ENCODE data around the gene PPP1R12C. TPM values are rescaled to one million over a fixed set of nuclear protein-coding genes. Genes with fewer than 3 reads are reported as not detected.

The PPP1R12C gene
- total RNA-seq, 1 experiment from 2014 or later, result 158 TPM

DNA sequence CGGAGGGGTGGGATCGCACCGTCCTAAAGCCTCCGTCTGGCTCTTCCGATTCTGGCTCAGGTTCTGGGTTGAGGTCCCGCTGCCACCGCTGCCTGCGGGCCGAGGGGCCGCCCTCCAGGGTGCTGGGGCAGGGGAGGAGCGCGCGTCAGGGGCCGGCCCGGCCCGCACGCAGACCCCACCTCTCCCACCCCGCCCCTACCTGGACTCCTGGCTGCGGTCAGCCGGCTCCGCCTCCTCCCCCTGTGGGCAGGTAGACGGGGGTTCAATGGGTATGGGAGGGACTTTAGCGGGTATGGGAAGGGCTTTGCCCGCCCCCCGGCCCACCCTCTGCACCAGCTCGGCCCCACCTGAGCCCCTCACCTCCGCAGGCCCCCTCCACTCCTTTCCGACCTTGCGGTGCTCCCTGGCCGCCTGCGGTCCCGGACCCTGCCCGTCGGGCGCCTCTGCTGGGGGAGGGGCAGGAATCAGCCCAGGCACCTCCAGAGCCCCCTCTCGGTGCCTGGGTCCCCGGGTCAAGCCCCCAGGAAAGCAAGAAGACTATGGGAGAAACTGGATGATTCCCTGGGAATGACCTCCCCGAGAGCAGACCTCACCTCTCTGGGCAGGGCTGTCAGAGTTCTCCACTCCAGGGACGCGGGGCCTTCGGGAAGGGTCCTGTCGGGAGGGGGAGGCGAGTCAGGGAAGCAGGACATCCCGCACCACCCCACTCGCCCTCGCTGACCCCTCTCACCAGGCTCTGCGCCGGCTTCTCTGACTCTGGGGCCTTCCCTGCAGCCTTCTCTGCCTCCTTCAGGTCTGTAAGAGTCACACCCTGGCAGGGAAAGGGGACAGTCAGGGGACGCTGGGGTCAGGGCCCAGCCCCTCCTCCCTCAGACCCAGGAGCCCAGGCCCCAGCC is 24.8 kb downstream of the PPP1R12C start:
- ATAC-seq, result no peak
- POLR2A ChIA-PET, result no interaction called here
- Histone ChIP-seq H3K27ac (ENCODE audit: low read length) (no peak overlapping the region; the same call in 1 of the 2 replicates), H3K4me3 (ENCODE audit: low read depth in 2 of 2, low read length in 2 of 2) (no peak overlapping the region), H3K27me3 (ENCODE audit: control insufficient read depth, insufficient read depth, low read length) (no peaks in the 10 kb centered on the region), H3K9me3 (ENCODE audit: control insufficient read depth, insufficient read depth, low read depth, low read length) (no peaks in the 10 kb centered on the region), H3K36me3 (ENCODE audit: control insufficient read depth, insufficient read depth, low read length) (peaks cover 2% of the 10 kb centered on the region; the same call in 1 of the 2 replicates), H3K4me1 (ENCODE audit: control insufficient read depth, insufficient read depth, low read length) (peaks cover 33% of the 10 kb centered on the region)
- in situ Hi-C loops (cut with HindIII; ENCODE audit: low pct_unique_long_range_greater_than_20kb, low sequenced_read_pairs), result no loop called here
- no TSS peak for BruUV-seq (replicated peaks)
- CTCF ChIA-PET, result no interaction called here
- TF ChIP-seq TCF7L2 (IDR thresholded peaks at IDR 0.05; ENCODE audit: low read depth, low read length), result no peak
- TF ChIP-seq, protein P1, sequence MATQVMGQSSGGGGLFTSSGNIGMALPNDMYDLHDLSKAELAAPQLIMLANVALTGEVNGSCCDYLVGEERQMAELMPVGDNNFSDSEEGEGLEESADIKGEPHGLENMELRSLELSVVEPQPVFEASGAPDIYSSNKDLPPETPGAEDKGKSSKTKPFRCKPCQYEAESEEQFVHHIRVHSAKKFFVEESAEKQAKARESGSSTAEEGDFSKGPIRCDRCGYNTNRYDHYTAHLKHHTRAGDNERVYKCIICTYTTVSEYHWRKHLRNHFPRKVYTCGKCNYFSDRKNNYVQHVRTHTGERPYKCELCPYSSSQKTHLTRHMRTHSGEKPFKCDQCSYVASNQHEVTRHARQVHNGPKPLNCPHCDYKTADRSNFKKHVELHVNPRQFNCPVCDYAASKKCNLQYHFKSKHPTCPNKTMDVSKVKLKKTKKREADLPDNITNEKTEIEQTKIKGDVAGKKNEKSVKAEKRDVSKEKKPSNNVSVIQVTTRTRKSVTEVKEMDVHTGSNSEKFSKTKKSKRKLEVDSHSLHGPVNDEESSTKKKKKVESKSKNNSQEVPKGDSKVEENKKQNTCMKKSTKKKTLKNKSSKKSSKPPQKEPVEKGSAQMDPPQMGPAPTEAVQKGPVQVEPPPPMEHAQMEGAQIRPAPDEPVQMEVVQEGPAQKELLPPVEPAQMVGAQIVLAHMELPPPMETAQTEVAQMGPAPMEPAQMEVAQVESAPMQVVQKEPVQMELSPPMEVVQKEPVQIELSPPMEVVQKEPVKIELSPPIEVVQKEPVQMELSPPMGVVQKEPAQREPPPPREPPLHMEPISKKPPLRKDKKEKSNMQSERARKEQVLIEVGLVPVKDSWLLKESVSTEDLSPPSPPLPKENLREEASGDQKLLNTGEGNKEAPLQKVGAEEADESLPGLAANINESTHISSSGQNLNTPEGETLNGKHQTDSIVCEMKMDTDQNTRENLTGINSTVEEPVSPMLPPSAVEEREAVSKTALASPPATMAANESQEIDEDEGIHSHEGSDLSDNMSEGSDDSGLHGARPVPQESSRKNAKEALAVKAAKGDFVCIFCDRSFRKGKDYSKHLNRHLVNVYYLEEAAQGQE (IDR thresholded peaks at IDR 0.05; ENCODE audit: insufficient read depth in 1 of 2, low read depth in 2 of 2, low read length in 1 of 2), result no peak
- no peak for TF ChIP-seq POLR2AphosphoS5 (IDR thresholded peaks at IDR 0.05; ENCODE audit: low read depth, low read length)
- no peak for TF ChIP-seq SIN3A (IDR thresholded peaks at IDR 0.05; ENCODE audit: borderline replicate concordance, insufficient read depth, low read depth, low read length)
- TF ChIP-seq, protein P2, sequence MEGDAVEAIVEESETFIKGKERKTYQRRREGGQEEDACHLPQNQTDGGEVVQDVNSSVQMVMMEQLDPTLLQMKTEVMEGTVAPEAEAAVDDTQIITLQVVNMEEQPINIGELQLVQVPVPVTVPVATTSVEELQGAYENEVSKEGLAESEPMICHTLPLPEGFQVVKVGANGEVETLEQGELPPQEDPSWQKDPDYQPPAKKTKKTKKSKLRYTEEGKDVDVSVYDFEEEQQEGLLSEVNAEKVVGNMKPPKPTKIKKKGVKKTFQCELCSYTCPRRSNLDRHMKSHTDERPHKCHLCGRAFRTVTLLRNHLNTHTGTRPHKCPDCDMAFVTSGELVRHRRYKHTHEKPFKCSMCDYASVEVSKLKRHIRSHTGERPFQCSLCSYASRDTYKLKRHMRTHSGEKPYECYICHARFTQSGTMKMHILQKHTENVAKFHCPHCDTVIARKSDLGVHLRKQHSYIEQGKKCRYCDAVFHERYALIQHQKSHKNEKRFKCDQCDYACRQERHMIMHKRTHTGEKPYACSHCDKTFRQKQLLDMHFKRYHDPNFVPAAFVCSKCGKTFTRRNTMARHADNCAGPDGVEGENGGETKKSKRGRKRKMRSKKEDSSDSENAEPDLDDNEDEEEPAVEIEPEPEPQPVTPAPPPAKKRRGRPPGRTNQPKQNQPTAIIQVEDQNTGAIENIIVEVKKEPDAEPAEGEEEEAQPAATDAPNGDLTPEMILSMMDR (IDR thresholded peaks at IDR 0.05), result no peak
- no peak for DNase-seq (ENCODE audit: low read depth, low spot score)
- intact Hi-C loops (cut with micrococcal nuclease; ENCODE audit: unreplicated experiment), result no loop called here

DNA sequence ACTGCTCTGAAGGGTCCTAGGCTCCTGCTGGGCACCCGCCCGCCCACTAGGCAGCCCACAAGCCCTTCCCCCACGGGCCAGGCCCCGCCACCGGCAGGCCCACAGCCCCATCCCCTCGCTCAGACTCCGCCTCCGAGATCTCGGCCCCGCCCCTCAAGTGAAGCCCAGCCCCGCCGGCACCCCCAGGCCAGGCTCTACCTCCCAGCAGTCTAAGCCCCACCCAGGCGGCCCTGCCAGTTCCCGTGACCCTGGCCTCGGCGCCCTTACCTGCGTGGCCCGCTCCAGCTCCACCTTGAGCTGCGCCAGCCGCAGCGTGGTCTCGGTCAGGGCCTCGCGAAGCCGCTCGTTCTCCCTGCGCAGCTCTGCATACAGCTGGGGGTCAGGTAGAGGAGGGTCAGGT is 25.5 kb downstream of the PPP1R12C start:
- ATAC-seq (peak; percentile 20; the same call in 1 of the 2 replicates), DNase-seq (ENCODE audit: low read depth, low spot score) (no peak)
- Histone ChIP-seq H3K27me3 (ENCODE audit: control insufficient read depth, insufficient read depth, low read length) (no peaks in the 10 kb centered on the region), H3K27ac (ENCODE audit: low read length) (no peak overlapping the region), H3K9me3 (ENCODE audit: control insufficient read depth, insufficient read depth, low read depth, low read length) (no peaks in the 10 kb centered on the region), H3K36me3 (ENCODE audit: control insufficient read depth, insufficient read depth, low read length) (peaks cover 2% of the 10 kb centered on the region; the same call in 1 of the 2 replicates), H3K4me1 (ENCODE audit: control insufficient read depth, insufficient read depth, low read length) (peaks cover 33% of the 10 kb centered on the region), H3K4me3 (ENCODE audit: low read depth in 2 of 2, low read length in 2 of 2) (no peak overlapping the region)
- intact Hi-C loops (cut with micrococcal nuclease; ENCODE audit: unreplicated experiment), result no loop called here
- ChIA-PET CTCF (no interaction called here), POLR2A (no interaction called here)
- in situ Hi-C loops (cut with HindIII; ENCODE audit: low pct_unique_long_range_greater_than_20kb, low sequenced_read_pairs), result no loop called here
- no peak for TF ChIP-seq SIN3A (IDR thresholded peaks at IDR 0.05; ENCODE audit: borderline replicate concordance, insufficient read depth, low read depth, low read length)
- BruUV-seq (replicated peaks), result no TSS peak
